Glomerular endothelial cell (primary cell): ENCODE data around the gene PRPF38A. TPM values are rescaled to one million over a fixed set of nuclear protein-coding genes. Genes with fewer than 3 reads are reported as not detected.

Experiments used
- DNase-seq: peaks from one replicate; pipeline ENCODE4 v3.0.0-alpha.2; 2011; ENCODE audit warnings: low read depth, low spot score; ENCODE audit errors: extremely low read depth
- total RNA-seq: library from RNA; depleted of rRNA; stranded (reverse); fragments of >200 nt; gene quantifications from 2 replicates; pipeline ENCODE4 v1.2.3, GENCODE V29; 2015

Gene PRPF38A
- total RNA-seq, 1 donor from 2014 or later = 12.1 TPM

DNA sequence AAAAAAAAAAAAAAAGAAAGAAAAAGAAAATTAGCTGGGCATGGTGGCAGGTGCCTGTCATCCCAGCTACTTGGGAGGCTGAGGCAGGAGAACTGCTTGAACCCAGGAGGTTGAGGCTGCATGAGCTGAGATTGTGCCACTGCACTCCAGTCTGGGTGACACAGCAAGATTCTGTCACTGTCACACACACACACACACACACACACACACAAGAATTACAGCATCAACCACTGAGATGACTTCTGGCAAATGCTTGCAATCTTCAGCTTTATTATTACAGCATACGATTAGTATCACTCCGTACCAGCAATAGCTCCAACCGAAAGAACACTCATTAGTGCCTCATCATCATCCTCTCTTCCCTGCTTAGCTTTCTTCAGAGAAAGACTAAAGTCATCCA is 4.8 kb upstream of the PRPF38A start:
- no peak for DNase-seq

GRCh38 chr1:52400131-52400530 is 4.3 kb upstream of the PRPF38A start:
- DNase-seq = no peak

GRCh38 chr1:52402860-52403240 is 1.6 kb upstream of the PRPF38A start:
- no peak for DNase-seq

DNA sequence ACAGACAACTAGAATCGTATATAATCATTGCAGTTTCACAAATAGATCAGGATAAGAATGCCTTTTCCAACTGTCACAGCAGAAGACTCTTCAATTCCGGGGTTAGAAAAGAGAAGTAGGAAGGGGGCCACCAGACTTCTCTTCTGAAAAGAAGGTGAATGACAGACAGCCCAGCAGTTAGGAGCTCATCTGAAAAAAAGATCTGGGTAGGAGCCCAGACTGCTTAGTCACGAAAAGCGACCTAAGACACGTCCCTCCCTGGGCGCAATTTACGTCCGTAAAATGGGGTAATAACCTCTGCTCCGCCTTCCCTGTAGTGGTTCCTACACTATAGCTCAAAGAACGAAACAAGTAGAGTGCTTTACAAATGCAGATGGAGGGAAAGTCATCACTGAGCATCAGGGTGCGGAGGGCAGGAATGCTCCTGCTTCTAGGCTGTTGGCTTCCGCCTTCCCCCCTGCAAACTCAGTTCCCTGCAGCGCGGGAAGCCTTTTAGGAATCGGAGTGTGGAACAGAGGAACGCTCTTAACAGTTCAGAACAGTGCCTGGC is 761 bp upstream of the PRPF38A start:
- DNase-seq = no peak

DNA sequence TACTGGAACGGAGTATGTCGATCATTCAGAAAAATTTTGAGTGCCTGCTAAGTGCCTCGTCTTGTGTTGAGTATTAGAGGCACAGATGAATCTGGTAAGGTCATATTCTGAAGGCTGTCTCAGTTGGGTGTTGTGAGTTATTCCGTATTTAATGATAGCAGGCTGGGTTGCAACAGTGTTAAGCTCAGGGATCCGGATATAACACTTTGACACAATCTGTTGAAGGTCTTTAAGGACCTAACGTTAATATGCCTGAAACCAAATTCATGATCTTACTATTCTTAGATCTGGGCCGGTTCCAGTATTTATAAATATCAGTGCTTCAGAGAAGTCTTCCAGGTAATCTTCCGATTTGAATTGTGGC is 555 bp downstream of the PRPF38A start:
- DNase-seq = no peak

GRCh38 chr1:52413410-52413989 is 9.1 kb downstream of the PRPF38A start:
- DNase-seq = no peak

- no peak for DNase-seq
These were observed 10.5 kb downstream of the PRPF38A start for GRCh38 chr1:52414942-52415341.

GRCh38 chr1:52416811-52417210 is 12.4 kb downstream of the PRPF38A start:
- no peak for DNase-seq

GRCh38 chr1:52420713-52421112 is 16.3 kb downstream of the PRPF38A start:
- no peak for DNase-seq

DNA sequence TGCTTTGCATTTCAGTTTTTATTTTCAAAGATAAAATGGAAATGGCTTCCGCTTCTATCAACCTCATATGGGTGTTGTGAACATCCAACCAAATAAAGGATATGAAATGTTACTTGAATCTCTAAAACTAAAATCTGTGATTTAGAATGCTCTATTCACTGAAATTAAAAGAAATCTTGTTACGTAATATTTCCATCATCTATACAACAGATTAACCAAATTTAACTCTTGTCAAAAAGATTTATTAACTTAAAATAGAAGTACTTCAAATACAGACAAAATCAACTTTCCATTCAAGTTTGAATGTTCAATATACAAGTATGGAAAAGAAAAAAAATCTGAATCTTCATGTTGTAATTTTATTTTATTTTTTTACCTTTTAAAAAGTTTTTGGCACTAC is 18.7 kb downstream of the PRPF38A start:
- no peak for DNase-seq

DNA sequence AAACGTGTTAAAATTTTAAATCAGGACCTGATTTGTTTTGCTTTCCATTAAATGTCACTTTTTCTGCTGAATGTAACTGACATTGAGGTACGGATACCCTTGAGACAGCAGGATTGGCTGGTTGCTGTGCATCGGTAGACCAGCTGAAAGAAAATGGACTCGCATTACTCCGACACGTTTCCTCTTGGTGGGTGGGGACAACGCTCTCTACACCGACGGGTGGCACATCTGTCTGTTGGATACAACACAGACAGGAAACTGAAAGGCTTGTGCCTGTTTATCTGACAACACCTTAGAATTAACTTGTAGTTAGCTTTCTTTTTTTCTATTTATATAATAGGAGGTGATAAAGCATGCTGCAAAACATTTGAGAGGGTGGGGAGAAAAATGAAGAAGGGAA is 19.4 kb downstream of the PRPF38A start:
- no peak for DNase-seq

DNA sequence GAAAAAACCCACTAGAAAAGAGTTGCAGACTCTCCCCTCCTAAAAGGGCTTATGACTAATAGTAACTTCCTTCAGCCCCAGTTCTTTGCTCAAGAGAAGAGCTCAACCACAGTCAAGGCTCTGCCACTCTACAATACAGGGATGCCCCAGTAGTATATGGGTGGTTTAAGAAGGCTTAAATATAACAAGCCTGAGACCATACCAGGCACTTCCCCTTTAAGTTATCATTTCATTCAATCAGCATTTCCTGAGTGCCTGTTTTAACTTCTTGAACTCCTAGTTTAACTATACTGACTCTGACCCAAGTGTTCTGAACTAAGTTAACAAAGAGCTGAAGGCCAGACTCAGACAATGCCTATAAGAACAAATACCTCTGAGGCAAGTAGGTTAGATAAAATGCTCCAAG is 19.8 kb downstream of the PRPF38A start:
- DNase-seq = no peak

GRCh38 chr1:52424813-52425212 is 20.4 kb downstream of the PRPF38A start:
- DNase-seq = no peak

DNA sequence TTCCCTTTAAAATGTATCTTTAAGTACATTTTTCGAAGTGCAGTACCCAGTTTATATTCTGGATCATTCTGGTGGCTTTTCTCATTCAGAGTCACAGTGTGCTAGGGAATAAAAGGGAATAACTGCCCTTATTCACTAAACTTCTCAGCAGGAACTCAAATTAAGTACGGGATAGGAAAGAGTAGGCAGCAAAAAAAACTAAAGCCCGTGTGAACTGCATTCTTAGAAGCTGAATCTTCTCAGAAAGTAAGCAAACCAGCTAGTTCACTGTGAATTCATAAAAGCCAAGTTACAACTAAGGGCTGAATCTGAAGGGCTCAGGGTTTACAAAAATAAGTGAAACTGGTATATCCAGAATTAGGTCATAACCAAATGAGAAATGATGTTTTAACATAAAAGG is 22.0 kb downstream of the PRPF38A start:
- no peak for DNase-seq

- no peak for DNase-seq
These were observed 22.8 kb downstream of the PRPF38A start for GRCh38 chr1:52427152-52427551.

DNA sequence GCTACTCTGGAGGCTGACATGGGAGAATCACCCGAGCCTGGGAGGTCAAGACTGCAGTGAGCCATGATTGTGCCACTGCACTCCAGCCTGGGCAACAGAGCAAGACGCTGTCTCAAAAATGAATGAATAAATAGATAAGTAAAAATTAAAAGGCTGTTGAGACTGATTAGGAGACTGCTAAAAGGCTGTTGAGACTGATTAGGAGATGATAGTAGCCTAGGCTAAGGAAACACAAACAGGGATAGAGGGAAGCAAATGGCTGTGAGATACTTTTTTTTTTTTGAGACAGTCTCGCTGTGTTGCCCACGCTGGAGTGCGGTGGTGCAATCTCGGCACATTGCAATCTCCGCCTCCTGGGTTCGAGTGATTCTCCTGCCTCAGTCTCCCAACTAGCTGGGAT is 28.4 kb downstream of the PRPF38A start:
- no peak for DNase-seq

DNA sequence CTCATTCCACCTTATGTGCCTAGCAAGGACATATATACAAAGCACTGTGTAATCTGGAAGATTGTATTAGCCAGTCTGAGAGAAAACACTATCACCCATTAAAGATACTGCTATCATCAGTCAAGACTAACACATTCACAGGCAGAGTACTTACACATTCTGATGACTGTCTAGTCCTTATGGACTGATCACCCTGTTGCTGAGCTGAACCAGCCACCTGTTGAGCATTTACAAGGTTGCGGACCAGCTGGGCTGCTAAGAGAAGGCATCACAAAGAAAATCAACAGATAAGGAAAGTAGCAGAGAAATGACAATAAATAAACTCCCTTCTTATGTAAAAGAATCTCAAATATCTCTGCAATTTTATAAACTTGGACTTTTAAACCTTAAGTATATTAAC is 30.8 kb downstream of the PRPF38A start:
- no peak for DNase-seq

DNA sequence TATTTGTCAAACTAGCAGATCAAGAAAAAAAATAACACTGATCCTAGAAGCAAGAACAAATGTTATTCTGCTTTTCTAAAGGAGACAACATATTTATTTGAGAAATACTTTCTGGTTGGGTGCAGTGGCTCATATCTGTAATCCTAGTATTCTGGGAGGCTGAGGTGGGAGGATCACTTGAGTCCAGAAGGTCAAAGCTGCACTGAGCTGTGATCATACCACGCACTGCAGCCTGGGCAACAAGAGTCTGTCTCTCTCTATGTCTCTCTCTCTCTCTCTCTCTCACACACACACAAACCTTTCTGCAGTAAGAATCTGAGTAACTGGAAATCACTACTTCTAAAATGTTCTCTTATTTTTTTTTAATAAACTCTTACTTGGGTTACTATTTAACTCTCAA is 31.2 kb downstream of the PRPF38A start:
- no peak for DNase-seq

DNA sequence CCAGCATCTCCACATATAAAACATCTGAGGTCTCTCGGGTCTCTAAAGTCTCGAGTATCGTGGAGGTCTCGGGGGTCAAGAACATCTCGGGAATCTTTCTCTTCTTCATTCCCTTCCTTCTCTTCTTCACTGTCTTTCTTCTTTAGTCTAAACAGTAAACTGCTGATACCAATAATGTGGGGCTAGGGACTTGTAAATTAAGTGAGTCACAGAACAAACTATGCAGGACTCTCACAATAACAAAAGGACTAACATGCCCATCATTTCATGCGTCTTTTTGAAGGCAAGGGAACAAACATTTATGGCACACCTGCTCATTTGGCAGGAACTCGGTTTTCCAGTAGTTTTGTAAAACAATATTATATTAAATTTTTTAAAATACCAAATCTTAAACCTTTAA is 32.4 kb downstream of the PRPF38A start:
- DNase-seq = no peak

GRCh38 chr1:52439976-52440375 is 35.6 kb downstream of the PRPF38A start:
- no peak for DNase-seq

DNA sequence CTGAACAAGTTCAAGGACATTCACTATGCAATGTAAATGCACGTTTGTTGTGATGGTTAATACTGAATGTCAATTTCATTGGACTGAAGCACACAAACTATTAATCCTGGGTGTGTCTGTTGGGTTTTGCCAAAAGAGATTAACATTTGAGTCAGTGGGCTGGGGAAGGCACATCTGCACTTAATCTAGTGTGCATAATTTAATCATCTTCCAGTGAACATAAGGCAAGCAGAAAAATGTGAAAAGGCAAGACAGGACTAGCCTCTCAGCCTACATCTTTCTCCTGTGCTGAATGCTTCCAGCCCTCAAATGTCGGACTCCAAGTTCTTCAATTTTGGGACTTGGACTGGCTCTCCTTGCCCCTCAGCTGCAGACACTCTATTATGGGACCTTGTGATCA is 40.1 kb downstream of the PRPF38A start:
- DNase-seq = no peak

- no peak for DNase-seq
These were observed 49.7 kb downstream of the PRPF38A start for GRCh38 chr1:52454127-52454526.

DNA sequence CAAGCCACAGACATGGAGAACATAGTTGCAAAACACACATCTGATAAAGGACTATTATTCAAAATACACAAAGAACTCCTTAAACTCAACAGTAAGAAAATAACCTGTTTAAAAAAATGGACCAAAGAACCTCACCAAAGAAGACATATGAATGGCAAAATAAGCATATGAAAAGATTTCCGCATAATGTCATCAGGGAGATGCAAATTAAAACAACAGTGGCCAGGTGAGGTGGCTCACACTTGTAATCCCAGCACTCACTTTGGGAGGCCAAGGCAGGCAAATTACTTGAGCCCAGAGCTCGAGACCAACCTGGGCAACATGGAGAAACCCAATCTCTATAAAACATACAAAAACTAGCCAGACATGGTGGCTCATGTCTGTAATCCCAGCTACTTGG is 50.4 kb downstream of the PRPF38A start:
- no peak for DNase-seq
